NCI-H2081 (cell line): ENCODE measurements around the gene CIAPIN1.
"Not testable (repeated sequence)": the region's sequence is repeated elsewhere in the genome, so short reads cannot be mapped to it uniquely, and the experiment has no call there.

Source experiments
- DNase-seq, 2 experiments: peaks; one replicate each; lab custom pipeline; 2025; lab: John Stamatoyannopoulos, UW

The CIAPIN1 gene

GRCh38 chr16:57406881-57407280 is 40.3 kb downstream of the CIAPIN1 start:
- no peak for DNase-seq

GRCh38 chr16:57405097-57405496 is 42.1 kb downstream of the CIAPIN1 start:
- DNase-seq: no peak

- DNase-seq: no peak
Observed at GRCh38 chr16:57403965-57404817, 43.0 kb downstream of the CIAPIN1 start, which contains the start of gene CCL17. CCL17 (plus strand) TSS chr16:57404767; CDS start chr16:57413933, 9,166 bp downstream.

GRCh38 chr16:57401943-57402640 is 45.1 kb downstream of the CIAPIN1 start:
- no peak for DNase-seq

GRCh38 chr16:57397493-57397892 is 49.7 kb downstream of the CIAPIN1 start:
- DNase-seq: not testable (repeated sequence)

- DNase-seq: no peak
Observed at GRCh38 chr16:57396786-57397185, 50.4 kb downstream of the CIAPIN1 start.

GRCh38 chr16:57395026-57395425 is 52.2 kb downstream of the CIAPIN1 start:
- DNase-seq: no peak

- DNase-seq: no peak
Observed at GRCh38 chr16:57394444-57394843, 52.7 kb downstream of the CIAPIN1 start.

GRCh38 chr16:57392694-57393093 is 54.5 kb downstream of the CIAPIN1 start:
- DNase-seq: no peak

- DNase-seq: no peak
Observed at GRCh38 chr16:57391708-57392107, 55.5 kb downstream of the CIAPIN1 start.

GRCh38 chr16:57391300-57391699 is 55.9 kb downstream of the CIAPIN1 start:
- DNase-seq: no peak

GRCh38 chr16:57390636-57391295 is 56.4 kb downstream of the CIAPIN1 start:
- DNase-seq: no peak

- no peak for DNase-seq
Observed at GRCh38 chr16:57389087-57389468, 58.1 kb downstream of the CIAPIN1 start.

- no peak for DNase-seq
Observed at GRCh38 chr16:57388359-57389086, 58.7 kb downstream of the CIAPIN1 start.

- DNase-seq: no peak
Observed at GRCh38 chr16:57387598-57388354, 59.4 kb downstream of the CIAPIN1 start.

- DNase-seq: no peak
Observed at GRCh38 chr16:57386381-57386951, 60.7 kb downstream of the CIAPIN1 start.

GRCh38 chr16:57385083-57385482 is 62.1 kb downstream of the CIAPIN1 start:
- DNase-seq: no peak

- DNase-seq: no peak
Observed at GRCh38 chr16:57384248-57385070, 62.7 kb downstream of the CIAPIN1 start.

GRCh38 chr16:57383276-57384247 is 63.6 kb downstream of the CIAPIN1 start:
- no peak for DNase-seq
